Urothelium cell line (cell line): ENCODE results near the gene ORC1.

ENCODE experiments used
- DNase-seq: peaks from one replicate; pipeline ENCODE4 v3.0.0; 2011; ENCODE audit warnings: low spot score, mixed read lengths
- FAIRE-seq: peaks from 2 replicates; lab custom pipeline; 2011; peaks lifted over from hg19 to GRCh38; lab: Jason Lieb, UNC

The ORC1 gene

GRCh38 chr1:52346653-52347052 lies 57.6 kb downstream of the ORC1 start:
- FAIRE-seq (no peak), DNase-seq (no peak)

- DNase-seq, result no peak
- FAIRE-seq, result no peak
Observed at GRCh38 chr1:52345252-52345651, 59.0 kb downstream of the ORC1 start.

GRCh38 chr1:52343979-52344378 lies 60.2 kb downstream of the ORC1 start:
- FAIRE-seq, result no peak
- DNase-seq, result no peak

- FAIRE-seq (no peak), DNase-seq (no peak)
Observed at GRCh38 chr1:52341655-52342260, 62.5 kb downstream of the ORC1 start.

GRCh38 chr1:52337439-52337838 lies 66.8 kb downstream of the ORC1 start:
- no peak for DNase-seq

GRCh38 chr1:52334906-52335528 lies 69.2 kb downstream of the ORC1 start:
- DNase-seq (no peak), FAIRE-seq (no peak)

More at GRCh38 chr1:52337439-52337838, 66.8 kb downstream of the ORC1 start:
- no peak for FAIRE-seq

- DNase-seq (no peak), FAIRE-seq (no peak)
Observed at GRCh38 chr1:52332411-52332810, 71.8 kb downstream of the ORC1 start.

- FAIRE-seq (no peak), DNase-seq (no peak)
Observed at GRCh38 chr1:52328615-52329014, 75.6 kb downstream of the ORC1 start.

- DNase-seq (no peak), FAIRE-seq (no peak)
Observed at GRCh38 chr1:52325786-52326185, 78.4 kb downstream of the ORC1 start.

GRCh38 chr1:52323731-52324130 lies 80.5 kb downstream of the ORC1 start:
- DNase-seq (no peak), FAIRE-seq (no peak)
